Measurements from ENCODE around the gene NBPF20.
"Not testable (repeated sequence)": the region's sequence is repeated elsewhere in the genome, so short reads cannot be mapped to it uniquely, and the experiment has no call there.

- TF ChIP-seq CTCF (conservative IDR thresholded peaks at IDR 0.05); ZFX (IDR thresholded peaks at IDR 0.05): not testable (repeated sequence)
Observed at GRCh38 chr1:145472731-145473130, 47.3 kb upstream of the NBPF20 start.

Measured in C4-2B (cell line).